Skeletal muscle tissue (tissue), 4 donors: ENCODE measurements around the gene YIPF7. TPM values are rescaled to one million over a fixed set of nuclear protein-coding genes. Genes with fewer than 3 reads are reported as not detected.

Experiments used
- H3K27ac ChIP-seq: one replicate; pipeline ENCODE4 v1.7.0; 2013; ENCODE audit warnings: mild to moderate bottlenecking, low read depth, low read length, inconsistent platforms
- H3K27me3 ChIP-seq, 3 donors: one replicate each; pipeline ENCODE4 v1.7.0; 2013; ENCODE audit warnings: low read length in 3 of 3; ENCODE audit not compliant: control insufficient read depth in 3 of 3, insufficient read depth in 3 of 3
- H3K36me3 ChIP-seq, 3 donors: one replicate each; pipeline ENCODE4 v1.7.0; 2013; ENCODE audit warnings: low read length in 3 of 3; ENCODE audit not compliant: control insufficient read depth in 3 of 3, insufficient read depth in 3 of 3
- H3K4me1 ChIP-seq, 3 donors: one replicate each; pipeline ENCODE4 v1.7.0; 2013; ENCODE audit warnings: low read length in 3 of 3, mild to moderate bottlenecking in 3 of 3; ENCODE audit not compliant: control insufficient read depth in 3 of 3, insufficient read depth in 3 of 3
- H3K4me3 ChIP-seq, 3 donors: one replicate each; pipeline ENCODE4 v1.7.0; 2013; ENCODE audit warnings: low read length in 3 of 3
- H3K9ac ChIP-seq, 3 donors: one replicate each; pipeline ENCODE4 v1.7.0; 2013; ENCODE audit warnings: low read length in 3 of 3, mild to moderate bottlenecking in 3 of 3, moderate library complexity in 2 of 3, low read depth in 1 of 3
- H3K9me3 ChIP-seq, 3 donors: one replicate each; pipeline ENCODE4 v1.7.0; 2013; ENCODE audit warnings: low read length in 3 of 3; ENCODE audit not compliant: control insufficient read depth in 3 of 3
- total RNA-seq: library from RNA; depleted of rRNA; stranded (reverse); fragments of >200 nt; gene quantifications from one replicate; pipeline ENCODE4 v1.2.3, GENCODE V29; 2014
- donor health status: Osteomylitis.

Gene YIPF7
- total RNA-seq, 1 donor from 2014 or later: 6.8 TPM

DNA sequence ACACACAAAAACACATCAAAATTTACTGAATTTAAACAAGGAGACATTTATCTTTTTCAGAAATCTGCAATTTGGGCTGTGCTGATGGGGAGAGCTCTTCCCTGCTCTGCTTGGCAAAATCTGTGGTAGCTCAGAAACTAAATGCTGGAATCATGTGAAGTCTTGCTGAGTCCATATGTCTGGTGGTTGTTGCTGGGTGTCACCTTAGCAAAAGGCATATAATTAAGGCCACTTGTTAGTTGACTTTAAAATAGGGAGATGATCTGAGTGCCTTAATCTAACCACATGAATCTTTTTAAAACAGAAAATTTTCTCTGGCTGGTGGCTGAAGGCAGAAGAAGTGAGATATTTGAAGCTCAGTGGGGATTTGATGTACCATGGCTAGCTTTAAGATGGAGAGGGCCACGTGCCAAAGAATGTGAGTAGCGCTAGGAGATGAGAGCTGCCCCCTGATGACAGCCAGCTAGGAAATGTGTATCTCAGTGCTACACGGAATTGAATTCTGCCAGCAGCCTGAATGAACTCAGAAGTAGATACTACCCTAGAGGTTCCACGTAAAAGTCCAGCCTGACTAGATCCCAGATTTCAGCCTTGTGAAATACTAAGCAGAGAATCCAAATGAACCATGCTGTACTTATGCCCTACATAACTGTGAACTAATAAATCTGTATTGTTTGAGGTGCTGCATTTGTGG, 19.2 kb upstream of the YIPF7 start:
- peak overlapping the region; percentile 13 for H3K27ac ChIP-seq
- H3K36me3 ChIP-seq: no peaks in the 10 kb centered on the region
- peaks cover 0 to 8% (median 6%) of the 10 kb centered on the region in 3 donors for H3K4me1 ChIP-seq
- H3K9ac ChIP-seq: no peak overlapping the region
- H3K27me3 ChIP-seq: no peaks in the 10 kb centered on the region
- no peaks in the 10 kb centered on the region for H3K9me3 ChIP-seq
- H3K4me3 ChIP-seq: no peak overlapping the region

DNA sequence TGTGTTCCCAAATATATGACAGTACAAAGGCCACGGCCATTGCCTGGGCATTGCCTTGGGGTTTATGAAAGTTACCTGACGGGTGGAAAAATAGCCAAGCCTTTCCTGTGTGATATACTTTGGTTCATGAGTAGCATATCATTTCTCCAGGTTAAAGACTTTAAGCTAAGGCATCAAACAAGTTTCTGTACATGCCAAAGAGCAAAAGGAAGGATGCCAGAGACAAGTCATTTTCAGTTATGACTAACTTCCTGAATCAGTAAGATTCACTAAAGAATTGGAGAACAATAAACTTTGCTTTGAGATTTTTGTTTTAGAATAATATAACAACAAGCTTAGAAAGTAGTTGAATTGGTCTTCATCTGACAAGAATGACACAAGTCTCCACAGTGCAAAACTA, 17.1 kb upstream of the YIPF7 start:
- H3K9ac ChIP-seq: no peak overlapping the region
- H3K9me3 ChIP-seq: no peaks in the 10 kb centered on the region
- no peak overlapping the region for H3K27ac ChIP-seq
- no peaks in the 10 kb centered on the region for H3K36me3 ChIP-seq
- H3K27me3 ChIP-seq: no peaks in the 10 kb centered on the region
- no peak overlapping the region for H3K4me3 ChIP-seq
- peaks cover 0 to 8% (median 6%) of the 10 kb centered on the region in 3 donors for H3K4me1 ChIP-seq

DNA sequence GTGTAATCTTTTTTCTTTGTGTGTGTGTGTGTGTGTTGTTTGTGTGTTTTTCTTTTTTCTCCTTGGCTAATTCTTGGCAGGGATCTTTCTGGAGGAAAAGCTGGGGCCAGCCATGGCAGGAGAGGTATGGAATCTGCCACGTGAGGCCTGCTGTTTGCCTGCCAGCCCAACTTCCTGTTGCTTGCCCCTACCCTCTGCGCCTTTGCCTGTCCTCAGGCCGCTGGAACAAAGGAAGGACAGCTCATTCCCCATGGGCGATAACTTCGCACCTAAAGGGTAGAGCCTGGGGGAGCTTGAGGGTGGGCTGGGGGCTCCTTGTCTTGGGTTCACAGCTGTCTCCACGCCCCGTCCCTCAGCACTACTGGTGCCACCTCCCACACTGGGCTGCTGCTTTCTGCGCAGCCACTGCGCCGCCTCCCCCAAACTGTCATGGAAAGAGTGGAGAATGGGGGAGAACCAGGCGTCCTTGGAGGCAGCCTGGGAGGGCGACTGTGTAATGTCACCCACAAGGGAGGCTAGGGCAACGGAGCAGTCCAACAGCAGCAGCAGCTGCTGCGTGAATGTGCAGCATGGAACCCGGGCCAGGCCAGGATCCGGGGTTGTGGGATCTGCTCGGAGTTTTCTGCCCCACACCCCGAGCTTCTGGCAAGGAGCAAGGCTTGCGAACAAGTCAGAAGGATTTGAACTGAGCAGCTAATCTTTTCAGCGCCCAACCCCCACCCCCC, 12.3 kb upstream of the YIPF7 start:
- H3K4me1 ChIP-seq: no peaks in the 10 kb centered on the region
- no peak overlapping the region for H3K27ac ChIP-seq
- H3K9ac ChIP-seq: no peak overlapping the region
- H3K36me3 ChIP-seq: no peaks in the 10 kb centered on the region
- no peak overlapping the region for H3K4me3 ChIP-seq
- no peaks in the 10 kb centered on the region for H3K27me3 ChIP-seq
- H3K9me3 ChIP-seq: no peaks in the 10 kb centered on the region

DNA sequence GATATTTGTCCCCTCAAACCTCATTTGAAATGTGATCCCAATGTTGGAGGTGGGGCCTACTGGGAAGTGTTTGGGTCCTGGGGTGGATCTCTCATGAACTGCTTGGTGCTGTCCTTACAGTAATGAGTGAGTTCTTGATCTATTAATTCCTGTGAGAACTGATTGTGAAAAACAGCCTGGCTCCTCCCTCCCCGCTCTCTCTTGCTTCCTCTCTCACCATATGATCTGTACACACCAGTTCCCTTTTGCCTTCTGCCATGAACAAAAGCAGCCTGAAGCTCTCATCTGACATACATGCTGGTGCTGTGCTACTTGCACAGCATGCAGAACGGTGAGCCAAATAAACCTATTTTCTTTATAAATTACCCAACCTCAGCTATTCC, 11.2 kb upstream of the YIPF7 start:
- Histone ChIP-seq H3K27ac (no peak overlapping the region), H3K9me3 (no peaks in the 10 kb centered on the region), H3K27me3 (no peaks in the 10 kb centered on the region), H3K9ac (no peak overlapping the region), H3K36me3 (no peaks in the 10 kb centered on the region), H3K4me1 (no peaks in the 10 kb centered on the region), H3K4me3 (no peak overlapping the region)

DNA sequence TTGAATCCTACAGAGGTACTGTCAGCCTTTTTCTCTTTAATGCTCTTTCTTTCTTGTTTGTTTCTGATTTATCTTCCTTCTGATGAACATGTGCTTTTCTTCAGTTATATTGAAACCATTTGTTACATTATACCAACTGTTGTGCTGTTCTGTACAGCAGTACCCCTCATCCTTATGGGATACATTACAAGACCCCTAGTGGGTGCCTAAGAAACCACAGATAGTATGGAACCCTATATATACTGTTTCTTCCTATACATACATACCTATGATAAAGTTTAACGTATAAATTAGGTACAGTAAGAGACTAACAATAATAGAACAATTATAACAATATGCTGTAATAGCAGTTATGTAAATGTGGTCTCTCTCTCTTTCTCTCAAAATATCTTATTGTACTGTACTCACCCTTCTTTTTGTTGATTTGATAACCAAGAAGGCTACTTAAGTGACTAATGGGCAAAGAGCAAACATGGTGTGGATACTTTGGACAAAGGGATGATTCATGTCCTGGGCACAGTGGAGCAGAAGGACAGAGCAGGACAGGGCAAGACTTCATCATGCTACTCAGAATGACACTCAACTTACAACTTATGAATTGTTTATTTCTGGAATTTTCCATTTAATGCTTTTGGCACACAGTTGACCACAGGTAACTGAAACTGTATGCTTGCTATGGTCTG, 10.7 kb upstream of the YIPF7 start:
- Histone ChIP-seq H3K4me3 (no peak overlapping the region), H3K27me3 (no peaks in the 10 kb centered on the region), H3K9ac (no peak overlapping the region), H3K27ac (no peak overlapping the region), H3K36me3 (no peaks in the 10 kb centered on the region), H3K4me1 (no peaks in the 10 kb centered on the region), H3K9me3 (no peaks in the 10 kb centered on the region)

DNA sequence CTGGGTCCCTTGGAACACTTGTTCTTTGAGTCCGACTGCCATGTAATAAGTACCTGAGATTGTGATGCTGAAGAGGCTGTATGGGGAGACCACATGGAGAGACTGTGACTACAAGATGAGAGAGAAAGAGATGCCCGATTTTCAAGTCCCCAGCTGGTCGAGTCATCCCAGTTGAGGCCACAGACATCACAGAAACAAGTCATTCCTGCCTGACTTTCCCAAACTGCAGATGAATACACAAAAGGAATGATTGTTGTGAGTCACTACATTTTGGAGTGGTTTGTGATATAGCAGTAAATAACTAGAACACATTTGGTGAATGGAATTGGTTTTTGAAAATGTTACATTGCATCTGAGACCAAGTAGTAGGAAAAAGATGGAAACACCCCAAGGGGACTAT, 9.0 kb upstream of the YIPF7 start:
- Histone ChIP-seq H3K27me3 (no peaks in the 10 kb centered on the region), H3K9me3 (no peaks in the 10 kb centered on the region), H3K36me3 (no peaks in the 10 kb centered on the region), H3K4me1 (no peaks in the 10 kb centered on the region), H3K9ac (no peak overlapping the region), H3K27ac (no peak overlapping the region), H3K4me3 (no peak overlapping the region)

DNA sequence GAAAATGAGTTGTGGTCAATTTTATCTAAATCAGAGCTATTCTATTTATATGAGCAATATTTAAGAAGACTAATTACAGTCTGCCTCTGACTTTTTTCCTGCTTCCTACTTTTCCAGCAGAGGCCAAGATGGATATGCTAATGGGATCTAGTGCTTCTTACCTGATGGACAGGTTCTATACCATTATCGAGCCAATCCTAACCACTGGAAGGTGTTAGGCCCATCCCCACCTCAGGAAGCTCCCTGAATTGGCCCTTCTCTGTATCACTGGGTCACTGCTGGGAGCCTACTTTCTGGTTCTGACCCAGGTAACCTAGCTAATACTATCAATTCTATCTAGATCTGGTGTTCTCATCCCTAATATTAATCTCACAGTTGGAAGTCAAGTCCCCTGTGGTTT, 577 bp upstream of the YIPF7 start:
- Histone ChIP-seq H3K36me3 (peaks cover 0 to 1% (median 0%) of the 10 kb centered on the region in 3 donors), H3K27ac (peak overlapping the region; percentile 86), H3K9me3 (no peaks in the 10 kb centered on the region), H3K4me1 (peaks cover 0 to 6% (median 5%) of the 10 kb centered on the region in 3 donors), H3K4me3 (no peak overlapping the region), H3K27me3 (no peaks in the 10 kb centered on the region), H3K9ac (peak overlapping the region in 2 of 3 donors; percentile 71 to 76)

DNA sequence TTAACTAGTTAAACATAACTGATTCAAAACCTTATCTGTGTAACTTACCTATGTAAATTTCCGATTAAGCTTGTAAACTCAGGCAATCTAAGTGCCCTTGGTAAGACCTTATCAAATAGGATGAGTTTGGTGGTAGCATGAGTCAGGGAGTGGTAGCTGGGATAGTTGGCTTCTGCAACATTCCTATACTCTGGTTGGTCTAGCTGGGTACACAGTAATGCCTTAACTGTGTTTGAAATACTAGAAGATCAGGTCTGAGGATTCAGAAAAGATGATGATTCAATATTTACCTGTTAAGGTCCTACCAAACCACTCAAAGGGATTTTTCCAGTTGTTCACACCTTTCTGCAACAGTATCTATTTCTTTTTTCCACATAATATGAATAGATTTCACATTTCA, 5.3 kb downstream of the YIPF7 start:
- Histone ChIP-seq H3K9me3 (peaks cover 0 to 3% (median 2%) of the 10 kb centered on the region in 3 donors), H3K4me1 (no peaks in the 10 kb centered on the region), H3K9ac (no peak overlapping the region), H3K4me3 (no peak overlapping the region), H3K27me3 (no peaks in the 10 kb centered on the region), H3K27ac (no peak overlapping the region), H3K36me3 (peaks cover 0 to 11% (median 3%) of the 10 kb centered on the region in 3 donors)

DNA sequence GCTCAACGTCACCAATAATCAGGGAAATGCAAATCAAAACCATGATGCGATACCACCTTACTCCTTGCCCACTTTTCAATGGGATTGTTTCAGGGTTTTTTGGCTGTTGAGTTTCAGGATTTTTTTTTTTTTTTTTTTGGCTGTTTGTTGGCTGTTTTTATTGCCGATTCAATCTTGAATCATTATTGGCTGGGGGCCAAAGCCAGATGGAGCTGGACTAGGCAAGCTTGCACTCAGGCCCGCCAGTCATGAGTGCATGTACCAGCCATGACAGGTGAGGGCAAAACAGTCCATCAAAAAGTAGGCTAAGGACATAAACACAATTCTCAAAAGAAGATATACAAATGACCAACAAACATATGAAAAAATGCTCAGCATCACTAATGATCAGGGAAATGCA, 13.3 kb downstream of the YIPF7 start:
- Histone ChIP-seq H3K4me1 (no peaks in the 10 kb centered on the region), H3K27ac (no peak overlapping the region)

DNA sequence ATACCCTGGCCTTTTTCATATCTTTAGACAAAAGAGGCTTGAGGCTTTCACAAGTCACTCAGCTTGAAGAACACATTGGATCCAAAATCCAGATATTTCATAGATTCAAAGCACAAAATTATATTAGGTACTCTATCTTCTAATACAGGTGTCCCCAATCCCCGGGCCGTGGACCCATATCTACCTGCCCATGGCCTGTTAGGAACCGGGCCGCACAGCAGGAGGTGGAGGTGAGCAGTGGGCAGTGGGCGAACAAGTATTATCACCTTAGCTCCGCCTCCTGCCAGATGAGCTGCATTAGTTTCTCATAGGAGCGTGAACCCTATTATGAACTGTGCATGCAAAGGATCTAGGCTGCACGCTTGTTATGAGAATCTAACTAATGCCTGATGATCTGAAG, 18.7 kb downstream of the YIPF7 start:
- H3K36me3 ChIP-seq: no peaks in the 10 kb centered on the region
- no peaks in the 10 kb centered on the region for H3K4me1 ChIP-seq
- H3K9me3 ChIP-seq: no peaks in the 10 kb centered on the region
- no peak overlapping the region for H3K4me3 ChIP-seq
- no peak overlapping the region for H3K27ac ChIP-seq
- no peak overlapping the region for H3K9ac ChIP-seq
- no peaks in the 10 kb centered on the region for H3K27me3 ChIP-seq

More for the DNA sequence above, 13.3 kb downstream of the YIPF7 start:
- no peak overlapping the region for H3K4me3 ChIP-seq
- no peaks in the 10 kb centered on the region for H3K9me3 ChIP-seq
- no peak overlapping the region for H3K9ac ChIP-seq
- H3K27me3 ChIP-seq: no peaks in the 10 kb centered on the region
- peaks cover 0 to 9% (median 0%) of the 10 kb centered on the region in 3 donors for H3K36me3 ChIP-seq
